Thyroid gland (tissue), 4 donors: ENCODE measurements around the gene RALGAPA1.

Experiments used
- POLR2A ChIP-seq, 2 donors: fragments of 450-650 bp; IDR thresholded peaks; one replicate each; pipeline ENCODE4 v1.6.1; 2017; ENCODE audit warnings: antibody characterized with exemption in 2 of 2, mild to moderate bottlenecking in 2 of 2, moderate library complexity in 1 of 2
- TF ChIP-seq, protein P1 (sequence below), 6 experiments: fragments of 200-600 bp in 3 of 6; fragments of 450-650 bp in 3 of 6; sonication (generic) in 3 of 6; IDR thresholded peaks; one replicate each; pipeline ENCODE4 v1.5.1; 2016 to 2019; ENCODE audit warnings: antibody characterized with exemption in 6 of 6, mild to moderate bottlenecking in 2 of 6, inconsistent platforms in 1 of 6, moderate library complexity in 1 of 6

DNA sequence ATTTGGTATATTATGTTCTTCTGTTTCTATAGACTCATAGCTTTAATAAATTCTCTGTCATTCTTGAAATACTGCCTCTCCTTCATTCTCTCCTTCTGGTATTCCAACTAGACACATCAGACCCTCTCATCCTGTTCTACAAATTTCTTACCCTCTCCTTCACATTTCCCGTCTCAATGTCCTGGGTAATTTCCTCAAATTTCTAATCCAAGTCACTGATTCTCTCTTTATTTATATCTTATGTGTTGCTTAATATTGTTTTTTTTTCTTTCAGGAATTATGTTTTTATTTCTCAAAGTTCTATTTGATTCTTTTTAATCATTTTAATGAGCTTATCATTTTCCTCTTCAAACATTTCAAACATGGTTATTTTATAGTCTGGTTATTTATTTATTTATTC, 94.0 kb downstream of the RALGAPA1 start:
- no peak for TF ChIP-seq POLR2A (IDR thresholded peaks at IDR 0.05)
- TF ChIP-seq, protein P1, sequence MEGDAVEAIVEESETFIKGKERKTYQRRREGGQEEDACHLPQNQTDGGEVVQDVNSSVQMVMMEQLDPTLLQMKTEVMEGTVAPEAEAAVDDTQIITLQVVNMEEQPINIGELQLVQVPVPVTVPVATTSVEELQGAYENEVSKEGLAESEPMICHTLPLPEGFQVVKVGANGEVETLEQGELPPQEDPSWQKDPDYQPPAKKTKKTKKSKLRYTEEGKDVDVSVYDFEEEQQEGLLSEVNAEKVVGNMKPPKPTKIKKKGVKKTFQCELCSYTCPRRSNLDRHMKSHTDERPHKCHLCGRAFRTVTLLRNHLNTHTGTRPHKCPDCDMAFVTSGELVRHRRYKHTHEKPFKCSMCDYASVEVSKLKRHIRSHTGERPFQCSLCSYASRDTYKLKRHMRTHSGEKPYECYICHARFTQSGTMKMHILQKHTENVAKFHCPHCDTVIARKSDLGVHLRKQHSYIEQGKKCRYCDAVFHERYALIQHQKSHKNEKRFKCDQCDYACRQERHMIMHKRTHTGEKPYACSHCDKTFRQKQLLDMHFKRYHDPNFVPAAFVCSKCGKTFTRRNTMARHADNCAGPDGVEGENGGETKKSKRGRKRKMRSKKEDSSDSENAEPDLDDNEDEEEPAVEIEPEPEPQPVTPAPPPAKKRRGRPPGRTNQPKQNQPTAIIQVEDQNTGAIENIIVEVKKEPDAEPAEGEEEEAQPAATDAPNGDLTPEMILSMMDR (IDR thresholded peaks at IDR 0.05), result no peak
